DND-41 (cell line): ENCODE data around the gene OXGR1.

ENCODE experiments used
- EZH2 ChIP-seq: IDR thresholded peaks from 3 replicates; pipeline ENCODE4 v1.6.1; 2012; ENCODE audit warnings: borderline replicate concordance, low read depth, mild to moderate bottlenecking, moderate library complexity, low read length, inconsistent platforms; ENCODE audit not compliant: severe bottlenecking
- TF ChIP-seq, protein P1 (sequence below): IDR thresholded peaks from 2 replicates; pipeline ENCODE4 v1.5.1; 2012; ENCODE audit warnings: borderline replicate concordance, low read length, moderate library complexity, mild to moderate bottlenecking; ENCODE audit not compliant: poor library complexity, severe bottlenecking; ENCODE audit errors: extremely low read depth

- no peak for TF ChIP-seq EZH2
- TF ChIP-seq, protein P1, sequence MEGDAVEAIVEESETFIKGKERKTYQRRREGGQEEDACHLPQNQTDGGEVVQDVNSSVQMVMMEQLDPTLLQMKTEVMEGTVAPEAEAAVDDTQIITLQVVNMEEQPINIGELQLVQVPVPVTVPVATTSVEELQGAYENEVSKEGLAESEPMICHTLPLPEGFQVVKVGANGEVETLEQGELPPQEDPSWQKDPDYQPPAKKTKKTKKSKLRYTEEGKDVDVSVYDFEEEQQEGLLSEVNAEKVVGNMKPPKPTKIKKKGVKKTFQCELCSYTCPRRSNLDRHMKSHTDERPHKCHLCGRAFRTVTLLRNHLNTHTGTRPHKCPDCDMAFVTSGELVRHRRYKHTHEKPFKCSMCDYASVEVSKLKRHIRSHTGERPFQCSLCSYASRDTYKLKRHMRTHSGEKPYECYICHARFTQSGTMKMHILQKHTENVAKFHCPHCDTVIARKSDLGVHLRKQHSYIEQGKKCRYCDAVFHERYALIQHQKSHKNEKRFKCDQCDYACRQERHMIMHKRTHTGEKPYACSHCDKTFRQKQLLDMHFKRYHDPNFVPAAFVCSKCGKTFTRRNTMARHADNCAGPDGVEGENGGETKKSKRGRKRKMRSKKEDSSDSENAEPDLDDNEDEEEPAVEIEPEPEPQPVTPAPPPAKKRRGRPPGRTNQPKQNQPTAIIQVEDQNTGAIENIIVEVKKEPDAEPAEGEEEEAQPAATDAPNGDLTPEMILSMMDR, result no peak
These were observed 47.5 kb downstream of the OXGR1 start for GRCh38 chr13:96946709-96947311.
